Liver (tissue), 9 donors: ENCODE measurements around the gene PITPNB. TPM values are rescaled to one million over a fixed set of nuclear protein-coding genes. Genes with fewer than 3 reads are reported as not detected.

ENCODE experiments used
- DNase-seq: peaks from one replicate; pipeline ENCODE4 v3.0.0-alpha.2; 2017; ENCODE audit warnings: low spot score
- H3K27ac ChIP-seq, 2 donors: one replicate each; pipeline ENCODE4 v1.7.0; 2013; ENCODE audit warnings: inconsistent platforms in 2 of 2, low read length in 2 of 2, control low read depth in 1 of 2, low read depth in 1 of 2, mild to moderate bottlenecking in 1 of 2
- H3K27me3 ChIP-seq, 4 donors: one replicate each; pipeline versions ENCODE4 v1.6.1 to v1.7.0; 2013; ENCODE audit warnings: low read length in 3 of 4, inconsistent platforms in 1 of 4, mild to moderate bottlenecking in 1 of 4, moderate library complexity in 1 of 4; ENCODE audit not compliant: control insufficient read depth in 4 of 4, insufficient read depth in 4 of 4
- H3K36me3 ChIP-seq, 4 donors: one replicate each; pipeline versions ENCODE4 v1.6.1 to v1.7.0; 2013; ENCODE audit warnings: low read length in 3 of 4, mild to moderate bottlenecking in 3 of 4, low read depth in 1 of 4, moderate library complexity in 1 of 4; ENCODE audit not compliant: control insufficient read depth in 4 of 4, insufficient read depth in 3 of 4
- H3K4me1 ChIP-seq, 4 donors: one replicate each; pipeline versions ENCODE4 v1.6.1 to v1.7.0; 2013; ENCODE audit warnings: low read length in 3 of 4, mild to moderate bottlenecking in 3 of 4, moderate library complexity in 1 of 4; ENCODE audit not compliant: control insufficient read depth in 4 of 4, insufficient read depth in 4 of 4
- H3K4me3 ChIP-seq, 3 donors: one replicate each; pipeline versions ENCODE4 v1.6.1 to v1.7.0; 2013; ENCODE audit warnings: low read length in 3 of 3, control low read depth in 1 of 3, low read depth in 1 of 3, mild to moderate bottlenecking in 1 of 3
- H3K9ac ChIP-seq, 2 donors: one replicate each; pipeline ENCODE4 v1.7.0; 2013; ENCODE audit warnings: low read length in 2 of 2, mild to moderate bottlenecking in 2 of 2, moderate library complexity in 2 of 2, control low read depth in 1 of 2, low read depth in 1 of 2
- H3K9me3 ChIP-seq, 4 donors: one replicate each; pipeline versions ENCODE4 v1.6.1 to v1.7.0; 2013; ENCODE audit warnings: low read length in 3 of 4; ENCODE audit not compliant: control insufficient read depth in 4 of 4
- CTCF ChIP-seq: fragments of 150-350 bp; IDR thresholded peaks from 2 replicates; pipeline ENCODE4 v1.5.1; 2017; ENCODE audit warnings: improper control_type of control experiment, low read depth, low read length; ENCODE audit not compliant: missing input control
- EGR1 ChIP-seq, 2 donors: IDR thresholded peaks; 2 replicates each; pipeline ENCODE4 v1.6.1; 2016 to 2018; ENCODE audit warnings: antibody characterized with exemption in 2 of 2, low read depth in 2 of 2
- FOXA1 ChIP-seq: IDR thresholded peaks from 2 replicates; pipeline ENCODE4 v1.6.1; 2016; ENCODE audit warnings: antibody characterized with exemption
- FOXA2 ChIP-seq: IDR thresholded peaks from 2 replicates; pipeline ENCODE4 v1.6.1; 2016; ENCODE audit warnings: antibody characterized with exemption
- GABPA ChIP-seq, 2 donors: IDR thresholded peaks in 1 of 2; conservative IDR thresholded peaks in 1 of 2; 2 replicates each; pipeline ENCODE4 v1.6.1; 2016; ENCODE audit warnings: antibody characterized with exemption in 2 of 2, mild to moderate bottlenecking in 1 of 2, moderate library complexity in 1 of 2
- HNF4A ChIP-seq, 2 donors: conservative IDR thresholded peaks; 2 replicates each; pipeline ENCODE4 v1.6.1; 2016; ENCODE audit warnings: antibody characterized with exemption in 2 of 2, mild to moderate bottlenecking in 2 of 2
- HNF4G ChIP-seq: IDR thresholded peaks from 2 replicates; pipeline ENCODE4 v1.6.1; 2016; ENCODE audit warnings: antibody characterized with exemption
- JUND ChIP-seq, 2 donors: IDR thresholded peaks; 2 replicates each; pipeline ENCODE4 v1.6.1; 2016; ENCODE audit warnings: antibody characterized with exemption in 2 of 2
- MAX ChIP-seq: IDR thresholded peaks from 2 replicates; pipeline ENCODE4 v1.6.1; 2016; ENCODE audit warnings: antibody characterized with exemption
- NR2F2 ChIP-seq: IDR thresholded peaks from 2 replicates; pipeline ENCODE4 v1.6.1; 2016; ENCODE audit warnings: antibody characterized with exemption
- RAD21 ChIP-seq, 2 donors: IDR thresholded peaks; 2 replicates each; pipeline ENCODE4 v1.6.1; 2016; ENCODE audit warnings: antibody characterized with exemption in 2 of 2, mild to moderate bottlenecking in 2 of 2
- REST ChIP-seq: IDR thresholded peaks from 2 replicates; pipeline ENCODE4 v1.6.1; 2016; ENCODE audit warnings: antibody characterized with exemption, mild to moderate bottlenecking
- RXRA ChIP-seq, 2 donors: IDR thresholded peaks; 2 replicates each; pipeline ENCODE4 v1.6.1; 2017 to 2018; ENCODE audit warnings: antibody characterized with exemption in 2 of 2, mild to moderate bottlenecking in 1 of 2
- SP1 ChIP-seq: IDR thresholded peaks from 2 replicates; pipeline ENCODE4 v1.6.1; 2018; ENCODE audit warnings: antibody characterized with exemption, mild to moderate bottlenecking
- TAF1 ChIP-seq: conservative IDR thresholded peaks from 2 replicates; pipeline ENCODE4 v1.6.1; 2016; ENCODE audit warnings: antibody characterized with exemption, mild to moderate bottlenecking
- YY1 ChIP-seq: IDR thresholded peaks from 2 replicates; pipeline ENCODE4 v1.6.1; 2016; ENCODE audit warnings: antibody characterized with exemption, mild to moderate bottlenecking
- ZBTB33 ChIP-seq: IDR thresholded peaks from 2 replicates; pipeline ENCODE4 v1.6.1; 2016; ENCODE audit warnings: antibody characterized with exemption
- WGBS: extraction: QIAGEN DNeasy Blood & Tissue Kit; methylation state at CpG from one replicate; pipeline ENCODE4 v1.1.7; 2013; 5-methylcytosine and 5-hydroxymethylcytosine counted together
- polyA plus RNA-seq, 2 donors: library from polyadenylated mRNA; stranded (reverse) in 1 of 2; unstranded in 1 of 2; fragments of 200-250 nt in 1 of 2; fragments of >200 nt in 1 of 2; fragmentation: Nextera tagmentation in 1 of 2; extraction: Ambion mirVana in 1 of 2; gene quantifications; one replicate each; pipeline versions ENCODE4 v1.2.1 to v1.2.3, GENCODE V29; 2013 to 2015
- total RNA-seq, 2 donors: library from RNA; depleted of rRNA; stranded (reverse); fragments of >200 nt; gene quantifications; one replicate each; pipeline ENCODE4 v1.2.3, GENCODE V29; 2014
- donor health status: healthy.
- donor health status: healthy.
- donor health status: healthy.
- donor health status: healthy.
- donor health status: healthy.

PITPNB gene
- total and polyA plus RNA-seq, 4 donors: 18.4 to 57.4 (median 34.4) TPM

GRCh38 chr22:27833803-27834202, 85.3 kb downstream of the PITPNB start:
- Histone ChIP-seq H3K36me3 (no peaks in the 10 kb centered on the region), H3K4me3 (no peak overlapping the region), H3K27ac (no peak overlapping the region), H3K9ac (no peak overlapping the region), H3K9me3 (no peaks in the 10 kb centered on the region), H3K4me1 (no peaks in the 10 kb centered on the region), H3K27me3 (no peaks in the 10 kb centered on the region)
- TF ChIP-seq YY1: no peak
- TF ChIP-seq GABPA (IDR thresholded peaks at IDR 0.05 in 1 of 2, conservative IDR thresholded peaks at IDR 0.05 in 1 of 2): no peak
- no peak for TF ChIP-seq TAF1
- no peak for TF ChIP-seq RAD21 (IDR thresholded peaks at IDR 0.05)
- 95% methylated on average over 2 of the region's 2 CpGs for WGBS
- no peak for DNase-seq

GRCh38 chr22:27832606-27833005, 86.5 kb downstream of the PITPNB start:
- Histone ChIP-seq H3K9ac (no peak overlapping the region), H3K36me3 (no peaks in the 10 kb centered on the region), H3K9me3 (no peaks in the 10 kb centered on the region), H3K4me1 (no peaks in the 10 kb centered on the region), H3K27me3 (no peaks in the 10 kb centered on the region), H3K4me3 (no peak overlapping the region), H3K27ac (no peak overlapping the region)
- TF ChIP-seq RXRA (IDR thresholded peaks at IDR 0.05) (no peak), HNF4A (conservative IDR thresholded peaks at IDR 0.05) (no peak), EGR1 (IDR thresholded peaks at IDR 0.05; ENCODE audit: low read depth in 2 of 2) (no peak), CTCF (no peak), FOXA2 (no peak), GABPA (IDR thresholded peaks at IDR 0.05 in 1 of 2, conservative IDR thresholded peaks at IDR 0.05 in 1 of 2) (no peak), NR2F2 (no peak), HNF4G (no peak), SP1 (no peak), TAF1 (no peak), JUND (IDR thresholded peaks at IDR 0.05) (no peak), MAX (no peak), FOXA1 (no peak), ZBTB33 (no peak), REST (no peak), YY1 (no peak)
- DNase-seq: no peak
- 93% methylated on average over 7 of the region's 7 CpGs for WGBS
